Adrenal gland (tissue), 5 donors: ENCODE measurements around the gene HBQ1.
"Not testable (repeated sequence)": the region's sequence is repeated elsewhere in the genome, so short reads cannot be mapped to it uniquely, and the experiment has no call there.

Experiments
- CTCF ChIP-seq, 6 experiments: fragments of 450-650 bp in 4 of 6; fragments of 200-600 bp in 2 of 6; sonication (generic) in 1 of 6; IDR thresholded peaks; 1 replicate in 5 of 6; 2 replicates in 1 of 6; pipeline versions ENCODE4 v1.5.1 to v1.8.0; 2016 to 2021; ENCODE audit warnings: antibody characterized with exemption in 6 of 6, mild to moderate bottlenecking in 2 of 6, moderate library complexity in 1 of 6
- POLR2A ChIP-seq, 2 donors: fragments of 450-650 bp; IDR thresholded peaks; one replicate each; pipeline ENCODE4 v1.6.1; 2017; ENCODE audit warnings: antibody characterized with exemption in 2 of 2, mild to moderate bottlenecking in 2 of 2, moderate library complexity in 1 of 2
- donor health status: DM: no; HTN: no; CAD: no.

DNA sequence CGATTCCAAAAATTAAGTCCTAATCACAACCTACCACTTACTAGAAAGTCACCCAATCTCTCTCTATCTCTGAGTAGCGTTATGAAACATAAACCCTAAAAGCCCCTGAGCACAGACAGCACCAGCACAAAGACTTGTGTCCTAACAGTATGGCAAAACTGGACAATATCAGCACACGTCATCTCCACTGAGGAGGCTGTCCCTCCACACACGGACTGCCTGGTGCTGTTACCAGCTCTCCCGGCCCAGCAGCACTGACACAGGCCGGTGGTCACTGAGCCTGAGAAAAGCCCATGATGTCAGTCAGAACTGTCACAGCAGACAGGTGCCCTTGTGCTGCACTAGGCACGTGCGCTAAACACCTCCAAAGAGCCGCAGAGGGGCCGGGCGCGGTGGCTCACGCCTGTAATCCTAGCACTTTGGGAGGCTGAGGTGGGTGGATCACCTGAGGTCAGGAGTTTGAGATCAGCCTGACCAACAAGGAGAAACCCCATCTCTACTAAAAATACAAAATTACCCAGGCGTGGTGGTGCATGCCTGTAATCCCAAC is 31.4 kb downstream of the HBQ1 start:
- TF ChIP-seq CTCF, POLR2A (IDR thresholded peaks at IDR 0.05): not testable (repeated sequence)
